Vagina (tissue), 2 donors: ENCODE measurements around the gene TIMM29. TPM values are rescaled to one million over a fixed set of nuclear protein-coding genes. Genes with fewer than 3 reads are reported as not detected.
"Not testable (repeated sequence)": the region's sequence is repeated elsewhere in the genome, so short reads cannot be mapped to it uniquely, and the experiment has no call there.

Experiments
- DNase-seq, 2 donors: peaks; one replicate each; pipeline ENCODE4 v3.0.0-alpha.2; 2017; ENCODE audit errors: extremely low spot score in 2 of 2
- H3K27ac ChIP-seq: fragments of 200-600 bp; sonication (generic); one replicate; pipeline ENCODE4 v1.5.1; 2019
- H3K27me3 ChIP-seq: fragments of 200-600 bp; sonication (generic); one replicate; pipeline ENCODE4 v1.5.1; 2019
- H3K36me3 ChIP-seq, 2 donors: fragments of 200-600 bp; sonication (generic); one replicate each; pipeline ENCODE4 v1.5.1; 2017 to 2019
- H3K4me1 ChIP-seq: fragments of 200-600 bp; sonication (generic); one replicate; pipeline ENCODE4 v1.5.1; 2019
- H3K4me3 ChIP-seq, 2 donors: fragments of 200-600 bp; sonication (generic); 1 replicate in 1 of 2; 2 replicates in 1 of 2; pipeline ENCODE4 v1.5.1; 2016 to 2019
- H3K9me3 ChIP-seq: fragments of 200-600 bp; sonication (generic); one replicate; pipeline ENCODE4 v1.5.1; 2019
- CTCF ChIP-seq, 3 experiments: fragments of 450-650 bp in 2 of 3; fragments of 200-600 bp in 1 of 3; sonication (generic) in 1 of 3; IDR thresholded peaks; one replicate each; pipeline ENCODE4 v1.5.1; 2017 to 2019; ENCODE audit warnings: antibody characterized with exemption in 3 of 3, mild to moderate bottlenecking in 2 of 3, moderate library complexity in 2 of 3
- POLR2A ChIP-seq, 2 donors: fragments of 450-650 bp; IDR thresholded peaks; one replicate each; pipeline ENCODE4 v1.6.1; 2017; ENCODE audit warnings: antibody characterized with exemption in 2 of 2, mild to moderate bottlenecking in 2 of 2, moderate library complexity in 2 of 2
- POLR2AphosphoS5 ChIP-seq, 2 donors: sonication (generic); formaldehyde crosslinking; IDR thresholded peaks; one replicate each; pipeline ENCODE4 v1.9.0; 2017; ENCODE audit warnings: antibody characterized with exemption in 2 of 2, mild to moderate bottlenecking in 2 of 2, low read depth in 1 of 2; ENCODE audit not compliant: insufficient read depth in 1 of 2
- intact Hi-C: fragments of 100-400 bp; cut with DNase I; formaldehyde crosslinking; loops from one replicate; pipeline ENCODE4 v1.15.1; 2023
- total RNA-seq: library from RNA; depleted of rRNA; stranded (reverse); fragments of >200 nt; gene quantifications from one replicate; pipeline ENCODE4 v1.2.3, GENCODE V29; 2016

Gene TIMM29
- total RNA-seq, 1 donor from 2014 or later, result 21.9 TPM

GRCh38 chr19:10945264-10945663 lies 16.7 kb downstream of the TIMM29 start:
- Histone ChIP-seq H3K27ac (no peak overlapping the region), H3K4me1 (peaks cover 16% of the 10 kb centered on the region), H3K27me3 (no peaks in the 10 kb centered on the region), H3K36me3 (no peaks in the 10 kb centered on the region), H3K9me3 (no peaks in the 10 kb centered on the region), H3K4me3 (no peak overlapping the region)
- no peak for DNase-seq
- intact Hi-C loops, result no loop called here
- TF ChIP-seq POLR2A (IDR thresholded peaks at IDR 0.05) (no peak), POLR2AphosphoS5 (IDR thresholded peaks at IDR 0.05; ENCODE audit: insufficient read depth in 1 of 2, low read depth in 1 of 2) (no peak), CTCF (IDR thresholded peaks at IDR 0.05) (no peak)

GRCh38 chr19:10946958-10947657 lies 18.5 kb downstream of the TIMM29 start:
- Histone ChIP-seq H3K27ac (peak overlapping the region; percentile 12), H3K4me3 (no peak overlapping the region), H3K36me3 (no peaks in the 10 kb centered on the region), H3K27me3 (no peaks in the 10 kb centered on the region), H3K4me1 (peaks cover 10% of the 10 kb centered on the region), H3K9me3 (no peaks in the 10 kb centered on the region)
- intact Hi-C loops, result no loop called here
- DNase-seq, result no peak
- TF ChIP-seq POLR2A (IDR thresholded peaks at IDR 0.05), result no peak
- TF ChIP-seq CTCF (IDR thresholded peaks at IDR 0.05), result no peak
- TF ChIP-seq POLR2AphosphoS5 (IDR thresholded peaks at IDR 0.05; ENCODE audit: insufficient read depth in 1 of 2, low read depth in 1 of 2), result no peak

- Histone ChIP-seq H3K36me3 (no peaks in the 10 kb centered on the region), H3K27me3 (no peaks in the 10 kb centered on the region), H3K4me1 (peaks cover 5% of the 10 kb centered on the region), H3K9me3 (no peaks in the 10 kb centered on the region), H3K27ac (no peak overlapping the region), H3K4me3 (no peak overlapping the region)
- no peak for DNase-seq
- TF ChIP-seq POLR2AphosphoS5 (IDR thresholded peaks at IDR 0.05; ENCODE audit: insufficient read depth in 1 of 2, low read depth in 1 of 2), result peak in 1 of 2 donors; percentile 82
- no peak for TF ChIP-seq CTCF (IDR thresholded peaks at IDR 0.05)
- intact Hi-C loops, result no loop called here
Observed at GRCh38 chr19:10952809-10953208, 24.2 kb downstream of the TIMM29 start.

GRCh38 chr19:10959277-10959968 lies 30.8 kb downstream of the TIMM29 start:
- Histone ChIP-seq H3K4me3 (peak overlapping the region; percentile 66 to 93), H3K27ac (peak overlapping the region; percentile 92), H3K4me1 (peaks cover 37% of the 10 kb centered on the region)
- H3K36me3 ChIP-seq, intact Hi-C loops, H3K9me3 ChIP-seq, DNase-seq, H3K27me3 ChIP-seq: not testable (repeated sequence)

GRCh38 chr19:10960314-10961072 lies 31.9 kb downstream of the TIMM29 start, which contains the start of gene SMARCA4:
SMARCA4 (plus strand) TSS chr19:10961030; CDS start chr19:10984152, 23,122 bp downstream.
- DNase-seq, result no peak
- Histone ChIP-seq H3K4me1 (peaks cover 43% of the 10 kb centered on the region), H3K4me3 (peak within 1 kb of the TSS; percentile 66 to 93), H3K9me3 (no peaks in the 10 kb centered on the region), H3K27me3 (no peaks in the 10 kb centered on the region), H3K27ac (peak within 1 kb of the TSS; percentile 95), H3K36me3 (no peaks in the 10 kb centered on the region)
- intact Hi-C loops, result no loop called here
- TF ChIP-seq POLR2A (IDR thresholded peaks at IDR 0.05) (peak in 1 of 2 donors; percentile 90), POLR2AphosphoS5 (IDR thresholded peaks at IDR 0.05; ENCODE audit: insufficient read depth in 1 of 2, low read depth in 1 of 2) (peak; percentile 54 to 97), CTCF (IDR thresholded peaks at IDR 0.05) (no peak)
